Body of pancreas (tissue), 4 donors: ENCODE measurements around the gene NEIL3.

Experiments
- CTCF ChIP-seq, 7 experiments: fragments of 450-650 bp in 4 of 7; fragments of 200-600 bp in 3 of 7; sonication (generic) in 3 of 7; IDR thresholded peaks; one replicate each; pipeline ENCODE4 v1.5.1; 2016 to 2019; ENCODE audit warnings: antibody characterized with exemption in 7 of 7
- POLR2A ChIP-seq, 3 donors: fragments of 450-650 bp; IDR thresholded peaks; one replicate each; pipeline ENCODE4 v1.6.1; 2016; ENCODE audit warnings: antibody characterized with exemption in 3 of 3, mild to moderate bottlenecking in 2 of 3

DNA sequence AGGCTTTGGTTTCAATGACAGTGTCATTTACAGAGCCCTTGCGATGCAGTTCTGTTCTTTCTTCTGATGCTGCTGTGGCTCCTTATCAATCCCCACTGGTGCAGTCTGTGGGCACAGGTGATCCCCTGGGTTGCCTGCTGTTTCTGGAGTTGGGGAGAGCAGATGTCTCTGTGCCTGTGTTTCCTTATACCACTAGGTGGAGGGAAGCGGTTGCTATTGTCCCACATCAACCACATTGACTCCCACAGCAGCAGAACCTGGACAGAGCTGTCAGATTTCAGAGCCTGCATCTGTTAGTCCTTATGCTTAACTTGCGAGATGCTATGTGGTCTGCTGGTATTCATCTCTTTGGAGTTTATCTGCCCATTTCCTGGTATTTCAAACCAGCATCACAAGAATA lies 57.7 kb downstream of the NEIL3 start:
- TF ChIP-seq CTCF (IDR thresholded peaks at IDR 0.05): no peak
- TF ChIP-seq POLR2A (IDR thresholded peaks at IDR 0.05): no peak
